Measurements from ENCODE around the gene DOCK1.

The DOCK1 gene

DNA sequence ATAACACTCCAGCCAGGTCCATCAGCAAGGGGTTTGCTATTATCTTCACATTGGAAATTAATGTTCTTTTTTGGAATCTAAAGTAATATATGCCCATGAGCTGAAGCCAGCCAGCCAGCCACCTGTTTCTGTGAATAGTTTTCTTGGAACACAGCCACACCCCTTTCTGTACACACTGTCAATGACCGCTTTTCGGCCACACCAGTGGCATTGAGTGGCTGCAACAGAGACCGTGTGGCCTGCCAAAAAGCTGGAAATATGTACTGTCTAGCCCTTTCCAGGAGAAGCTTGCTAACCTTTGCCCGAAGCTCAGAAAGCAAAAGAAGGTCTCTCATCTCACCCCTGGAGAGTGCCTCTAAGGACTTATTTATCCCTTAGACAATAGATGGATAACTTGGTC, 545.4 kb downstream of the DOCK1 start:
- DNase-seq = no peak

DNA sequence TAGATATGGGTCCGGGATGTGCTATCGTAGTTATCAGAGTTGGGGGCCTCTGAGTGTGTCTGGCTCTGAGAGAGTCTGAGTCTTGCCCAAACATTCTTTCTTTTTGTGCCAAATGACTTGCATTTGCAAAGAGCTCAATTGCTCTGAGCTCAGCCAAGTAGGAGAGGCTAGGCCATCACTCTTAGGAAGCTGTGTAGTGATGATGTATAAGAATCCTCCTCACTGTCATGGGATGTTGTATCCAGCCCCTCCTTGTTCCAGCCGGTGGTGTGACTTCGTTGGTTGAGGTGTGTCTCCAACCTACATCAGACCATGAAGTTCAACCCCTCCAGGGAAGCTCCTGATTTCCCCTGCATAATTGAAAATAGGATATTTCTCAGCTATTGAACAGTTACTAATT, 546.4 kb downstream of the DOCK1 start:
- no peak for DNase-seq

DNA sequence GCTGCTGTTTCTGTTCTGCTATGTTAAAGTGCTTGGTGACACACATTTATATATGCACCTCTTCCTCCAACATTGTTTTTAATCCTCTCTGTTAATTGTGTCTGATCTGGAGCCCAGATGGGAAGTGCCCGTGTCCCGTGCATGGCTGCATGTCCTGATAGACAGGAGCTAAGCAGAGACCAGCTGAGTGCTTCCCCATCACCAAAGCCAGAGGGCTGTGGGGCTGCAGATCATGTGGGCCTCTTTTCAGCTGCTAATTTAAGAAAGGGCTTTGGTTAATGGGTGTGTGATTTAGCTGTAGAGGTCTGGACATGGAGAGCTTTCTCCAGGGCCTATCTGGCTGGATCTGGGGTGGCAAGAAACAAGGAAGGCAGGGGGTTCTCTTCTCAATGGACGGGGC, 547.3 kb downstream of the DOCK1 start:
- DNase-seq = no peak

DNA sequence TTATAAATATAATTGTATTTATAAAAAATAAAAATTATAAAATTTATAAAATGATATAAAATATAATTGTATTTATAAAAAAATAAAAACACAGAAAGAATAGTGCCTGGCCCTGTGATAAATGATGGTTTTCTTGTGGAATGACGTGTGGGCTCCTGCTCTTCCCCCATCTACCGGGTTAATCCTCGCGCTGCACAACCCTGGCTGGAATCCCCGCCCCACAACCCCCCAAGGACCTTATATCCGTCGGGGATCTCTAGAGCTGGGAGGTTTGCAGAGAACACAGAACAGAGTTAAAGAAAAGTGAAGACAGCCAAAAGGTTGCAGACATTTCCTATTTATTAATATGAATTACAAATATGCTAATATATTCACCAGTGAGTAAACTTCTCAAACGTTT, 548.5 kb downstream of the DOCK1 start:
- DNase-seq = no peak

- DNase-seq = no peak
Observed at GRCh38 chr10:127456122-127456521, 550.9 kb downstream of the DOCK1 start.

DNA sequence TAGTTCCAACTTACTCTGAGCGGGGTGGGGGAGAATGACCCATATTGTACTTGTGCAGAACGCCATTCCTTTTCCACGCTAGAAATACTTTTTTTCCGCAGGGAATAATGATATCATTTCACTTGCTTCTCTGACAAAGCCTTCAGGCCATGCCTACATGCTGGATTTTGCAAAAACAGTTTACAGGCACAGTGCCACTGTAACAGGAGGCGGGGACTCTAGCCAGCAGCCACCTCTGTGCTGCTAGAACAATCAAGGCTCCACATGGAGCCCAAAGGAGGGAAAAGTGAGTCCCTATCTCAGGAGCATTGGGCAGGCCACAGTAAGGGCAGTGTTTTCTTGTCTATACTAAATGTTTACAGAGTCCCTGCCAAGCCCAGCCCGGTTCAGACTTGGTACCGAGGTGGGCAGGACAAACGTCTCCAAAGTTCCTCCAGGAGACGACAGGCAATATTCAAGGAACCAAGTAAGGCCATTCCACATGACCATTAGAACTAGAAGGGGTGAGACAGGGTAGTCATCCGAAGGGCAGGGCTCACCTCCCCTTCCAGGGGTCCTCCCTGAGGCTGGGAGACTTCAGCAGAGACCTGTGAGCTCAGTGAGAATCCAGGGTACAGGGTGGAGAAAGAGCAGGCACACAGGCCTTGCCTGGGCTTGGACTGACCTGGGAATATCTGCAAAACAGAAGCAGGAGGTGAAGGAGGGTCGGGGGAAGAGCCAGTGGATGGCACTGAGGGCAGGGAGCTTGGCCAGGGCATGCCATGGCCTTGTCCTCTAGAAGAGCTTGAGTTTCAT, 553.0 kb downstream of the DOCK1 start:
- DNase-seq = no peak

- DNase-seq = no peak
Observed at GRCh38 chr10:127458829-127459228, 553.6 kb downstream of the DOCK1 start.

GRCh38 chr10:127459918-127460317, 554.7 kb downstream of the DOCK1 start:
- no peak for DNase-seq

DNA sequence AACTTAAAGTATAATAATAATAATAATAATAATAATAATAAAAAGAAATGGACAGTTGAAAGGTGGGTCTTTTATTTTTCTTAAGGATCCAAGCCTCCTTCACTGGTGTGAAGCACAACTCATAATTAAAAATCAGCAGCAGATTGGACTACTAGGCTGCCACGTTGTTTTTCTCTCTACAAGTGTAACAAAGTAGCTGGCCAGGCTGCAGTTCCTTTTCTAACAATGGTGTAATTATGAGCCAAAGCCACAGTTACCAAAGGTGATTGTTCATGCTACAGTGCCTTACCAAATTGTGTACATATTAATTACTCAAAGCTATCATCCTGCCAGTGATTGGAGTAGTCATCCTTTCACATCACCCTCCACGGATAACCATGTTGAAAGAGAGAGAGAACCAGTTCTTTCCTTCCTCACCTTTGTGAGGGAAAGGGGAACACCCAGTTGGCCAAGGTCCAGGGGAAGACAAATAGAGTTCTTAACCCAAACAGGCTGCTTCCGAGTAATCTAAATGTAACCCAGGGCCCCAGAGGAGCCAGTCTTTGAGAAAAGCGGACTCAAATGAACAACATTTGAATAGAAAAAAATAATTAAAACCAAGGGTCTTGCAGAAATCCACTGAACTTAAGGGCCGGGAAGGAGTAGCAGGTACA, 557.5 kb downstream of the DOCK1 start:
- no peak for DNase-seq

GRCh38 chr10:127463548-127463947, 558.3 kb downstream of the DOCK1 start:
- DNase-seq = no peak

- no peak for DNase-seq
Observed at GRCh38 chr10:127464561-127464960, 559.3 kb downstream of the DOCK1 start.

GRCh38 chr10:127467811-127468210, 562.6 kb downstream of the DOCK1 start:
- no peak for DNase-seq

DNA sequence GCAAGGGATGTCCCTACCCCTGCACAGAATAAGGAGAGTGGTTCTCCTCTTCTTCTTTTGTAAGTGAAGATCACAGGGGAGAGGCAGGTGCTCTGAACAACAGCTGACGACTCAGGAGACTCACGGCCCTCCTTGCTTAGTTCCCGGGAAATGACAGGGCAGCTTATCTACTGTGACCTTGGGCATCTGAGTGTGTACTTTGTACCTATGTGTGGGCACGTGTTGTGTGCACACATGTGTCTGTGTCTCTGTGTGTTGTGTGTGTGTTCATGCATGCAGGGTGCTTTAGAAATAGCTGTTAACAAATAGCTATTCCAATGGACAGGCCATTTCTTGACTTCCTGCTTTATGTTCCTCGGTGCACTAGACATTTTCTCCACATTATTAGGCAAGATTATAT, 563.4 kb downstream of the DOCK1 start:
- DNase-seq = no peak

DNA sequence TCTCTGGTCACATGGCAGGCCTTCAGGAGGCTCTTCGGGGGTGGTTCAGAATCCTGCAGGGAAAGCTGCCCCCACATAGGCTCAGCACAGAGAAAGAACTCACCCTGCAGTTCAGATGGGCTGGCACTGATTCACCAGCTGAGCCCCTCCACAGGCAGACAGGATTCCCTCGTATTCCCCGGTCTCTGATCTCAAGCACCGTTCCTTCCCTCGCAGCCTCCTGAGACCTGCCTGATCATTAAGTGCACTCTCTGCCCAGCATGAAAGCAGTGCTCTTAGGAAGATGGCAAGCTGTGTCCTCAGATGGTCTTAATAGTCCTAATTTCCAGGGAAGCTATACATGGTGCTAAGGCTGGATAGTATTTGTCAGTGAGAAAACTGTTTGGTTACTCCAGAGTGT, 565.7 kb downstream of the DOCK1 start:
- no peak for DNase-seq

DNA sequence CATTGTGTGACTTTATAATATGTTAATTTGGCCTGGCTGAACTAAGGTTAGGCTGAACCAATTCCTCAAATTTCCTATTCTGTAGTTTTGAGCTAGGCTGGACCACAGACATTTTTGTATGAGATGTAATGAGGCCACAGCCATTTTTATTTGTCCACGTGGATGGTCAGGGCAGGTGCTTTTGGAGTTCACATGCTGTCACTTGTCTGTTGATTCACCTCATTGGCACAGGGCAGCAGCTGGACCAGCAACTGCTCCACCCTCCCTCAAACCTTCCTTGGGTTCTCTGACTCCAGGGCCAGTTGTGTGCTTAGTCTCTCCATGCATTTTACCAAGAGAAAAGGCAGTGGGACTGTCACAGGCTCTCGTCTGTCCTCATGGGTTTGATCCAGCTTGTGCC, 567.7 kb downstream of the DOCK1 start:
- DNase-seq = no peak

- DNase-seq = no peak
Observed at GRCh38 chr10:127474501-127474900, 569.3 kb downstream of the DOCK1 start.

GRCh38 chr10:127485153-127485857, 580.1 kb downstream of the DOCK1 start:
- no peak for DNase-seq

DNA sequence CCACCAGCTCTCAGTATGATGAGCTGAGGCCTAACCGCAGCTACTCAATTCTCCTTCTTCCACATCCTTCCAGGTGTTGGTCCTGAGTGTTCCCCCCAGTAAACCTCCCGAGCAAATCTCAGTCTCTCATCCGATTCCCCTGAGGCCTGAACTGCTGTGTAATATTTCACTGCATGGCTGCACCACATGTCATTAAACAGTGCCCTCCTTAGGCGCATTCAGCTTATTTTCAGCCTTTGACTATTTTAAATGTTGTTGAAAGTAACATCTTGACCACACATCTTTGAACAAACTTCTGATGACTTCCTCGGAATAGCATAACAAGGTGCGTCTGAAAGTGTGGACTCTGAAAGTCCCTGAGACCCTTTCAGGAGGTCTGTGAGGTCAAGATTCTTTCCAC, 581.1 kb downstream of the DOCK1 start:
- DNase-seq = no peak

GRCh38 chr10:127492607-127493250, 587.5 kb downstream of the DOCK1 start:
- no peak for DNase-seq

DNA sequence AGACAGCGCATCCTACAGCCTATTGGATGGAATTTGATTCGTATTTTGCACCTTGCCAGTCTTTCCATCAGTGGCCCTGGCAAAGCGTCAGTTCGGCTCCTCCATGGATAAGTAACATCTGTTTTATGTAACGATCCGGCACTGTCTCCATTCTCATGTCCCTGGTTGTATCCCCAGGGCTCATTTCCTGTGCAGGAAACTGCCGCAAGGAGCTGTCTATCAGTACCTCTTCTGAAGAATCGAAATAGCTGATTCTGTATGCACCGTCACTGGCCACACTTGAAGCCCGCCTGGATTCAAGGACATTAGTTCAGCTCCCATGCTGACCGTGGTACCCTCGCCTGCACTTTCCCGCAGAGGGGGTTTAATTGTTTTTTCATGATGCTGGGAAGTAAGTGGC, 590.8 kb downstream of the DOCK1 start:
- no peak for DNase-seq

DNA sequence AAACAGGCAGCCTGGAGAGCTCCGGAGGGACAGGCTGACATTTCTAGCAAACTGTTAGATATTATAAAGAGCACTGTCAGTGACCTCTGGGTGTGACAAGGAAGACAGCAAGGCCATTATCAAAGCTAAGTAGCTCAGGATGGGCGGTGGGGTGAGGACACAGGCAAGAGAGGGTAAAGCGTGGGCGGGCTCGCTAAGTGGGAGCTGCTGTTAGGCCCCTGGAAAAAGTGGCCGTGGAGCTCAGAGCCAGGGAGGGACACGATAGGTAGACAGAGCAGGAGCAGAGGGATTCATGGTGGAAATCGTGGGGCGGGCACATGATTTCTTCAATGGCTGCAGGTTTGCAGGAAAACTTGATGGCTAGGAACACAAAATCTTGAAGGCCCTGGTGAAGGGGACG, 592.5 kb downstream of the DOCK1 start:
- DNase-seq = no peak

- DNase-seq = no peak
Observed at GRCh38 chr10:127498087-127498486, 592.9 kb downstream of the DOCK1 start.

DNA sequence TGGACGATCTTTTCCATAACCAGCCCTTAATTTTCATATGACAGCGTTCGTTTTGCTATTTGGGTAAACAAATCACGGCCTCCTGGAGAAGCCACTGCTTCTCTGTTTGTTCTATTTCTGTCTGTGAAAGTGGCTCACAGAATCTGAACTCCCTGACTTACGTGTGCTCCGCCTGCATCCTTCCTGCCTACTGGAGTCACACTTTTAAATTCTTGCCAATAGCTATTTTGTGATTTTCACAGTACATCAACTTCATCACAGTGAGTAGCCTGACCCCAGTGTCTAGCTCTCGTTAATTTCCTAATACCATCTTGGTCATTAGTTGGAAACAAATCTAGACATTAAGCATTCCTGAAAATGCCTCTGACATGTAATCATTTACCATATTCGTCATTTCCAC, 594.9 kb downstream of the DOCK1 start:
- no peak for DNase-seq
